Neural crest cell (in vitro differentiated cells): ENCODE results near the gene RAB41. TPM values are rescaled to one million over a fixed set of nuclear protein-coding genes. Genes with fewer than 3 reads are reported as not detected.

Experiments
- DNase-seq: peaks from one replicate; pipeline ENCODE4 v3.0.0; 2021; ENCODE audit warnings: low read depth, mixed read lengths, low spot score
- H3K27ac Mint-ChIP-seq: one replicate; pipeline ENCODE4 v1.8.0; 2021; ENCODE audit warnings: mild to moderate bottlenecking, mixed read lengths; ENCODE audit not compliant: unreplicated experiment
- H3K27me3 Mint-ChIP-seq: 2 replicates; pipeline ENCODE4 v1.8.0; 2021; ENCODE audit warnings: low read depth, mild to moderate bottlenecking, mixed read lengths
- H3K36me3 Mint-ChIP-seq: 2 replicates; pipeline ENCODE4 v1.8.0; 2021; ENCODE audit warnings: low read depth, mild to moderate bottlenecking, mixed read lengths
- H3K4me1 Mint-ChIP-seq: 2 replicates; pipeline ENCODE4 v1.8.0; 2021; ENCODE audit warnings: mixed read lengths
- H3K4me3 Mint-ChIP-seq: one replicate; pipeline ENCODE4 v1.8.0; 2021; ENCODE audit warnings: mild to moderate bottlenecking, mixed read lengths
- H3K9me3 Mint-ChIP-seq: 2 replicates; pipeline ENCODE4 v1.8.0; 2021; ENCODE audit warnings: mixed read lengths
- CTCF ChIP-seq: fragments of 200-600 bp; sonication (generic); conservative IDR thresholded peaks from 2 replicates; pipeline ENCODE4 v1.5.0; 2021; ENCODE audit warnings: antibody characterized with exemption, mild to moderate bottlenecking
- total RNA-seq: library from RNA; stranded (reverse); gene quantifications from 2 replicates; pipeline ENCODE4 v1.2.1, GENCODE V29; 2021

Gene RAB41
- total RNA-seq, 1 donor from 2014 or later = not detected

DNA sequence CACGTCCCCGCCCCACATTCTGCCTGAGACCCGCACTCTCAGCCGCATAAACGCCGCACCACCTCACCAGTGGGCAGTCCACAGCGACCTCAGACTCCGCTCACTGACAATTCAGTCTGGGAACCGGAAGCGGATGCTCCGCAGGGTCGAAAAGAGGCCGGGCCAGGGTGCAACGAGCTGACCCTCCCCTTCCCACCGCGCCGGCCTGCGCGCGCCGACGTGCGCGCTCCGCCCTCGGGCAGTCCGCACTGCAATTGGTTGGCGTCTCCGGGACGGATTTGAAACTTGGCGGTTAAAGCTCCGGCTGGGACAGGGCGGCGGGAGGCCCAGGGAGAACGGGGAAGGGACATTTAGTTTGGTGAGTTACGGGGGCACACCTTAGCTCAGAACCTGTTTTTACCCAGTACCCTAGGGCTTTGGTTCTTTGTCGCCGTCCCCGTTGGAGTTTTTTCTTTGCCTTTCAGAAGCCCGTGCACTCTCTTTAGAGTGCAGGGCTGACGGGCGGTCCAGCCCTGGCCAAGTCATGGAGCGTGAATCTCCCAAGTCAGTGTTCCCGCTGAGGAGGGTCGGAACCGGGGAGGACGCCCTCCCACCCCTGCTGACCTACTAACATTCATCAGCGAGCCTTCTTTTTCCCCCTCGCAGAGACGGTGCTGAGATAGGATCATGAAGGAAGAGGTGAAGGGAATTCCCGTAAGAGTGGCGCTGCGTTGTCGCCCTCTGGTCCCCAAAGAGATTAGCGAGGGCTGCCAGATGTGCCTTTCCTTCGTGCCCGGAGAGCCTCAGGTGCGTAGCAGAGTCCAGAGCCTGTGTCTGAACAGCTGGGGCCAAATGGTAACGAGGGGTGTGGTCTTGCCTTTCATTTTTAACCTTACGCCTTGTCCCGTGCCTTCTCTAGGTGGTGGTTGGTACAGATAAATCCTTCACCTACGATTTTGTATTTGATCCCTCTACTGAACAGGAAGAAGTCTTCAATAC, 8.1 kb downstream of the RAB41 start, which contains the start of the genes KIF4A and PDZD11:
Gene KIF4A, plus strand, starts transcription at position 312 of the 978 bp plus-strand sequence. Its CDS starts 355 bp downstream, at position 667.
Gene PDZD11, minus strand, starts transcription at position 135 of the 978 bp plus-strand sequence. CDS start 586 bp downstream, outside the sequence.
- TF ChIP-seq CTCF = no peak
- Mint-ChIP-seq H3K36me3 (peaks cover 5% of the 10 kb centered on the region), H3K4me3 (peak within 1 kb of the TSS; percentile 96), H3K9me3 (no peaks in the 10 kb centered on the region), H3K4me1 (peaks cover 28% of the 10 kb centered on the region), H3K27ac (peak within 1 kb of the TSS; percentile 98), H3K27me3 (no peaks in the 10 kb centered on the region)
- DNase-seq = peak; percentile 72

GRCh38 chrX:70292788-70293187, 10.8 kb downstream of the RAB41 start:
- Mint-ChIP-seq H3K4me3 (peak overlapping the region; percentile 85), H3K4me1 (peaks cover 28% of the 10 kb centered on the region), H3K36me3 (no peaks in the 10 kb centered on the region), H3K27me3 (no peaks in the 10 kb centered on the region), H3K9me3 (no peaks in the 10 kb centered on the region), H3K27ac (no peak overlapping the region)
- no peak for TF ChIP-seq CTCF
- DNase-seq = no peak

- no peaks in the 10 kb centered on the region for H3K36me3 Mint-ChIP-seq
- DNase-seq = no peak
- H3K9me3 Mint-ChIP-seq = no peaks in the 10 kb centered on the region
- H3K27me3 Mint-ChIP-seq = no peaks in the 10 kb centered on the region
- H3K4me1 Mint-ChIP-seq = peaks cover 28% of the 10 kb centered on the region
- H3K27ac Mint-ChIP-seq = no peak overlapping the region
- no peak for TF ChIP-seq CTCF
- no peak overlapping the region for H3K4me3 Mint-ChIP-seq
These were observed 11.6 kb downstream of the RAB41 start for GRCh38 chrX:70293621-70294020.

- peaks cover 20% of the 10 kb centered on the region for H3K36me3 Mint-ChIP-seq
These were observed 19.7 kb downstream of the RAB41 start for GRCh38 chrX:70301716-70302115.

GRCh38 chrX:70313503-70313902, 31.5 kb downstream of the RAB41 start:
- DNase-seq = no peak
- Mint-ChIP-seq H3K4me1 (no peaks in the 10 kb centered on the region), H3K9me3 (peaks cover 3% of the 10 kb centered on the region), H3K4me3 (no peak overlapping the region), H3K36me3 (peaks cover 24% of the 10 kb centered on the region), H3K27ac (no peak overlapping the region), H3K27me3 (no peaks in the 10 kb centered on the region)
- TF ChIP-seq CTCF = no peak

More at GRCh38 chrX:70301716-70302115, 19.7 kb downstream of the RAB41 start:
- Mint-ChIP-seq H3K4me1 (no peaks in the 10 kb centered on the region), H3K4me3 (no peak overlapping the region), H3K27ac (no peak overlapping the region), H3K27me3 (no peaks in the 10 kb centered on the region), H3K9me3 (peaks cover 3% of the 10 kb centered on the region)
- no peak for TF ChIP-seq CTCF
- no peak for DNase-seq
